Panc1 (cell line): Measurements from ENCODE around the gene SLC27A3. TPM values are rescaled to one million over a fixed set of nuclear protein-coding genes. Genes with fewer than 3 reads are reported as not detected.

Experiments
- ATAC-seq: fragments of 200-7000 bp; cut with Tn5 transposase; 2 replicates; pipeline ENCODE4 v1.9.1; 2020; ENCODE audit warnings: mild to moderate bottlenecking, moderate library complexity
- BruUV-seq: library from RNA; stranded (reverse); fragments of 400-500 nt; replicated peaks from 2 replicates; lab custom pipeline; 2021; lab: Mats Ljungman, UMichigan
- CTCF ChIA-PET: fragments of 300-600 bp; sonication (Branson Sonifier 250); formaldehyde crosslinking; loops from one replicate; lab custom pipeline; 2022; ENCODE audit warnings: antibody characterized with exemption; lab: Charles Lee
- POLR2A ChIA-PET: fragments of 300-600 bp; sonication (Branson Sonifier 250); formaldehyde crosslinking; loops from one replicate; lab custom pipeline; 2022; ENCODE audit warnings: antibody characterized with exemption; lab: Charles Lee
- DNase-seq: peaks from one replicate; pipeline ENCODE4 v3.0.0-alpha.2; 2010; ENCODE audit warnings: low read depth, low spot score
- H3K27ac ChIP-seq: 2 replicates; pipeline ENCODE4 v1.5.1; 2011; ENCODE audit warnings: mild to moderate bottlenecking, low read length, inconsistent platforms
- H3K27me3 ChIP-seq: fragments of 200-500 bp; sonication (Bioruptor generic); 2 replicates; pipeline ENCODE4 v1.6.0; 2014; ENCODE audit warnings: low read length, inconsistent platforms; ENCODE audit not compliant: control insufficient read depth, insufficient read depth
- H3K36me3 ChIP-seq: fragments of 200-500 bp; sonication (Bioruptor generic); 2 replicates; pipeline ENCODE4 v1.5.1; 2014; ENCODE audit warnings: inconsistent platforms, mild to moderate bottlenecking, low read length, moderate library complexity; ENCODE audit not compliant: control insufficient read depth, insufficient read depth
- H3K4me1 ChIP-seq: 2 replicates; pipeline ENCODE4 v1.5.1; 2011; ENCODE audit warnings: inconsistent platforms, mild to moderate bottlenecking, low read length, moderate library complexity; ENCODE audit not compliant: control insufficient read depth, insufficient read depth
- H3K4me3 ChIP-seq, 2 experiments: 2 replicates each; pipeline ENCODE4 v1.5.1; 2011 to 2012; ENCODE audit warnings: low read depth in 2 of 2, low read length in 2 of 2, mild to moderate bottlenecking in 2 of 2, inconsistent platforms in 1 of 2, moderate library complexity in 1 of 2
- H3K9me3 ChIP-seq: fragments of 200-500 bp; sonication (Bioruptor generic); 2 replicates; pipeline ENCODE4 v1.5.1; 2014; ENCODE audit warnings: low read depth, mild to moderate bottlenecking, inconsistent platforms, low read length, moderate library complexity; ENCODE audit not compliant: control insufficient read depth, insufficient read depth
- CTCF ChIP-seq: fragments of 450-650 bp; IDR thresholded peaks from 2 replicates; pipeline ENCODE4 v1.5.1; 2017; ENCODE audit warnings: mild to moderate bottlenecking
- POLR2AphosphoS5 ChIP-seq: IDR thresholded peaks from 2 replicates; pipeline ENCODE4 v1.6.1; 2012; ENCODE audit warnings: mild to moderate bottlenecking, low read depth, low read length, moderate library complexity
- REST ChIP-seq, 2 experiments: IDR thresholded peaks; 2 replicates each; pipeline ENCODE4 v1.6.1; 2011 to 2012; ENCODE audit warnings: low read depth in 2 of 2, control low read depth in 1 of 2, low read length in 1 of 2, mild to moderate bottlenecking in 1 of 2, moderate library complexity in 1 of 2; ENCODE audit not compliant: insufficient read depth in 1 of 2
- SIN3A ChIP-seq: IDR thresholded peaks from 2 replicates; pipeline ENCODE4 v1.6.1; 2012; ENCODE audit warnings: low read depth, mild to moderate bottlenecking, low read length, moderate library complexity, borderline replicate concordance; ENCODE audit not compliant: insufficient read depth
- TCF7L2 ChIP-seq: IDR thresholded peaks from 2 replicates; pipeline ENCODE4 v1.6.1; 2011; ENCODE audit warnings: mild to moderate bottlenecking, low read depth, low read length, inconsistent platforms
- in situ Hi-C: cut with HindIII; loops from 2 replicates; pipeline ENCODE4 v1.10.0; 2016; ENCODE audit warnings: low sequenced_read_pairs, low pct_unique_long_range_greater_than_20kb
- intact Hi-C: fragments of 100-400 bp; cut with micrococcal nuclease; formaldehyde crosslinking; loops from one replicate; pipeline ENCODE4 v1.10.0; 2022; ENCODE audit not compliant: unreplicated experiment
- total RNA-seq: library from RNA; stranded (reverse); gene quantifications from one replicate; pipeline ENCODE4 v1.2.1, GENCODE V29; 2021; ENCODE audit not compliant: unreplicated experiment

Gene SLC27A3
- total RNA-seq, 1 experiment from 2014 or later = 8.0 TPM

GRCh38 chr1:153805886-153806719, 30.9 kb downstream of the SLC27A3 start:
- Histone ChIP-seq H3K27me3 (no peaks in the 10 kb centered on the region), H3K27ac (peak overlapping the region; percentile 45; the same call in 1 of the 2 replicates), H3K9me3 (no peaks in the 10 kb centered on the region), H3K4me1 (no peaks in the 10 kb centered on the region), H3K36me3 (peaks cover 6% of the 10 kb centered on the region; the same call in 1 of the 2 replicates), H3K4me3 (no peak overlapping the region)
- in situ Hi-C loops (no loop called here), intact Hi-C loops (no loop called here)
- ChIA-PET POLR2A (interaction anchor here (0.7 kb wide), 1 partner anchor 13 kb away, joined by 4 read pairs; no protein-coding TSS in a partner anchor), CTCF (no interaction called here)
- no peak for TF ChIP-seq CTCF
- no TSS peak for BruUV-seq
- ATAC-seq (no peak), DNase-seq (no peak)

GRCh38 chr1:153816283-153816889, 41.2 kb downstream of the SLC27A3 start:
- intact Hi-C loops (no loop called here), in situ Hi-C loops (no loop called here)
- no peak overlapping the region for H3K27ac ChIP-seq
- H3K27me3 ChIP-seq = no peaks in the 10 kb centered on the region
- TF ChIP-seq POLR2AphosphoS5 = no peak
- no peak for TF ChIP-seq REST (IDR thresholded peaks at IDR 0.05; ENCODE audit: insufficient read depth in 1 of 2, low read depth in 2 of 2, low read length in 1 of 2)
- no peak for TF ChIP-seq SIN3A
- TF ChIP-seq CTCF = no peak
- no peak for TF ChIP-seq TCF7L2
- no peaks in the 10 kb centered on the region for H3K9me3 ChIP-seq
- POLR2A ChIA-PET = no interaction called here
- ATAC-seq (no peak), DNase-seq (no peak)
- BruUV-seq = no TSS peak
- H3K4me3 ChIP-seq = no peak overlapping the region
- peaks cover 33% of the 10 kb centered on the region for H3K36me3 ChIP-seq
- CTCF ChIA-PET = no interaction called here
- no peaks in the 10 kb centered on the region for H3K4me1 ChIP-seq
